DOHH2 (cell line): ENCODE data around the gene LRTM2.

Experiments used
- EZH2phosphoT487 ChIP-seq: fragments of 200-600 bp; sonication (generic); IDR thresholded peaks from 2 replicates; pipeline ENCODE4 v1.6.1; 2017; ENCODE audit warnings: borderline replicate concordance, mild to moderate bottlenecking, antibody characterized with exemption, low read length, moderate library complexity, mixed read lengths
- TF ChIP-seq, protein P1 (sequence below): fragments of 200-600 bp; sonication (generic); IDR thresholded peaks from one replicate; pipeline ENCODE4 v1.5.1; 2014; ENCODE audit warnings: antibody characterized with exemption, mild to moderate bottlenecking, low read depth, low read length; ENCODE audit not compliant: poor library complexity, severe bottlenecking

GRCh38 chr12:1807087-1807860 is 13.1 kb upstream of the LRTM2 start:
- TF ChIP-seq, protein P1, sequence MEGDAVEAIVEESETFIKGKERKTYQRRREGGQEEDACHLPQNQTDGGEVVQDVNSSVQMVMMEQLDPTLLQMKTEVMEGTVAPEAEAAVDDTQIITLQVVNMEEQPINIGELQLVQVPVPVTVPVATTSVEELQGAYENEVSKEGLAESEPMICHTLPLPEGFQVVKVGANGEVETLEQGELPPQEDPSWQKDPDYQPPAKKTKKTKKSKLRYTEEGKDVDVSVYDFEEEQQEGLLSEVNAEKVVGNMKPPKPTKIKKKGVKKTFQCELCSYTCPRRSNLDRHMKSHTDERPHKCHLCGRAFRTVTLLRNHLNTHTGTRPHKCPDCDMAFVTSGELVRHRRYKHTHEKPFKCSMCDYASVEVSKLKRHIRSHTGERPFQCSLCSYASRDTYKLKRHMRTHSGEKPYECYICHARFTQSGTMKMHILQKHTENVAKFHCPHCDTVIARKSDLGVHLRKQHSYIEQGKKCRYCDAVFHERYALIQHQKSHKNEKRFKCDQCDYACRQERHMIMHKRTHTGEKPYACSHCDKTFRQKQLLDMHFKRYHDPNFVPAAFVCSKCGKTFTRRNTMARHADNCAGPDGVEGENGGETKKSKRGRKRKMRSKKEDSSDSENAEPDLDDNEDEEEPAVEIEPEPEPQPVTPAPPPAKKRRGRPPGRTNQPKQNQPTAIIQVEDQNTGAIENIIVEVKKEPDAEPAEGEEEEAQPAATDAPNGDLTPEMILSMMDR: no peak
- no peak for TF ChIP-seq EZH2phosphoT487
